ENCODE measurements around the gene MAGEB10.

MAGEB10 gene

GRCh38 chrX:27842859-27843258, 35.1 kb downstream of the MAGEB10 start:
- Histone ChIP-seq H3K9ac (ENCODE audit: low read length) (no peak overlapping the region), H3K4me3 (ENCODE audit: low read length) (no peak overlapping the region), H3K4me1 (ENCODE audit: control insufficient read depth, insufficient read depth, low read length) (no peaks in the 10 kb centered on the region), H3K27ac (ENCODE audit: low read depth, low read length) (no peak overlapping the region), H3K36me3 (ENCODE audit: control insufficient read depth, insufficient read depth, low read length) (no peaks in the 10 kb centered on the region), H3K27me3 (ENCODE audit: control insufficient read depth, insufficient read depth, low read length) (no peaks in the 10 kb centered on the region)

GRCh38 chrX:27860337-27860736, 52.5 kb downstream of the MAGEB10 start:
- H3K27ac ChIP-seq (ENCODE audit: low read depth, low read length): no peak overlapping the region

GRCh38 chrX:27863809-27864208, 56.0 kb downstream of the MAGEB10 start:
- no peak overlapping the region for H3K27ac ChIP-seq (ENCODE audit: low read depth, low read length)
- H3K9ac ChIP-seq (ENCODE audit: low read length): no peak overlapping the region
- H3K4me3 ChIP-seq (ENCODE audit: low read length): no peak overlapping the region
- H3K36me3 ChIP-seq (ENCODE audit: control insufficient read depth, insufficient read depth, low read length): no peaks in the 10 kb centered on the region
- H3K4me1 ChIP-seq (ENCODE audit: control insufficient read depth, insufficient read depth, low read length): no peaks in the 10 kb centered on the region
- no peaks in the 10 kb centered on the region for H3K27me3 ChIP-seq (ENCODE audit: control insufficient read depth, insufficient read depth, low read length)

More at GRCh38 chrX:27860337-27860736, 52.5 kb downstream of the MAGEB10 start:
- H3K4me1 ChIP-seq (ENCODE audit: control insufficient read depth, insufficient read depth, low read length): no peaks in the 10 kb centered on the region
- no peaks in the 10 kb centered on the region for H3K36me3 ChIP-seq (ENCODE audit: control insufficient read depth, insufficient read depth, low read length)
- H3K4me3 ChIP-seq (ENCODE audit: low read length): no peak overlapping the region
- no peaks in the 10 kb centered on the region for H3K27me3 ChIP-seq (ENCODE audit: control insufficient read depth, insufficient read depth, low read length)
- H3K9ac ChIP-seq (ENCODE audit: low read length): no peak overlapping the region
